NCI-H2196 treated with DMSO at 0.1 percent for 48 hours (cell line): ENCODE data around the gene TAB2.
A peak's percentile ranks its signal among the peaks of the same experiment; 100 is the strongest.
"Not testable (repeated sequence)": the region's sequence is repeated elsewhere in the genome, so short reads cannot be mapped to it uniquely, and the experiment has no call there.

Source experiments
- DNase-seq: peaks from one replicate; lab custom pipeline; 2025; ENCODE audit not compliant: unreplicated experiment; lab: John Stamatoyannopoulos, UW

Gene TAB2

GRCh38 chr6:149441740-149442139 lies 124.2 kb downstream of the TAB2 start:
- DNase-seq, result no peak

GRCh38 chr6:149443411-149444181 lies 126.1 kb downstream of the TAB2 start:
- DNase-seq, result no peak

DNA sequence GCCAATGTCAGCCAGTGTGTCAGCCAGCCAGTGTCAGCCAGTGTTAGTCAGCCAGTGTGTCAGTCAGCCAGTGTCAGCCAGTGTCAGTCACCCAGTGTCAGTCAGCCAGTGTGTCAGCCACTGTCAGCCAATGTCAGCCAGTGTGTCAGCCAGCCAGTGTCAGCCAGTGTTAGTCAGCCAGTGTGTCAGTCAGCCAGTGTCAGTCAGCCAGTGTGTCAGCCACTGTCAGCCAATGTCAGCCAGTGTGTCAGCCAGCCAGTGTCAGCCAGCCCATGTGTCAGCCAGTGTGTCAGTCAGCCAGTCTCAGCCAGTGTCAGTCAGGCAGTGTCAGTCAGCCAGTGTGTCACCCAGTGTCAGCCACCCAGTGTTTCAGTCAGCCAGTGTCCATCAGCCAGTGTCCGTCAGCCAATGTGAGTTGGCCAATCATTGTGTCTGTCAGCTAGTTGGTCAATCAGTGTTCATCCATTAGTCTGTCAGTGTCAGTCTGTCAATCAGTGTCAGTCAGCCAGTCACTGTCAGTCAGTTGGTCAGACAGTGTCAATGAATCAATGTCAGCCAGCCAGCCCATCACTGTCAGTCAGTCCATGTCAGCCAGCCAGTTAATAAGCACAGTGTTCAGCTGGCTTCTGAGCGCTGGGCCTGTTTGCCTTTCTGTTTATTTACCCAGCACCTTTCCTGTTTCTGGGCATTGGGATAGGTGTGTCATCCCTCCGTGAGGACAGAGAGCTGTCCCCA lies 127.0 kb downstream of the TAB2 start:
- not testable (repeated sequence) for DNase-seq

- no peak for DNase-seq
Measured at GRCh38 chr6:149445095-149445466, 127.6 kb downstream of the TAB2 start.

- no peak for DNase-seq
Measured at GRCh38 chr6:149445573-149445972, 128.1 kb downstream of the TAB2 start.

GRCh38 chr6:149446791-149447376 lies 129.4 kb downstream of the TAB2 start:
- no peak for DNase-seq

DNA sequence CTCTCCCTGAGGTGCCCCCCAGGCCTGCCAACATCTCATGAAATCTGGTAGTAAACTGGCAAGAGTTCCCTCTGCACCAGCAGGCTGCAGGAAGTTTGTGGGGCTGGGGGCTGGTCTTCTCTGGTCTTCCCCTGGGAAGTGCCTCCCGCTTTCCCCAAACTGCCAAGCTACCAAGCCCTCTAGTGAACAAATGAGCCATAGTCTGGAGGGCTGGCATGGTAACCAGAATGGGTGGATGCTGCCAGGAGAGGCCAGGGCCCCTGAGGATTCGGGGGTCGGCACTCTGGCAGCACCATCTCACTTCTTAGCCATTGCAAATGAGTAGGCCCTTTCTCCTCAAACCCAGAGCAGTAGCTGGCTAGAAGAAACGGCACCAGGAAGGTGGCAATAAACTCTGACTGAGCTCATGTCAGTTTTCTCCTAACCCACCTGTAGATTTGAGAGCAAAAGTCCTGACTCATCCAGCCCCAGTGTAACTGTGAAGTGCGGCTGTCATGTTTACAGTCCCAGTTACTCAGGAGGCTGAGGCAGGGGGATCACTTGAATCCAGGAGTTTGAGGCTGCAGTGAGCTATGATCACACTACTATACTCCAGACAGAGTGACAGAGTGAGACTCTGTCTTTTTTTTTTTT lies 131.4 kb downstream of the TAB2 start:
- no peak for DNase-seq

GRCh38 chr6:149449831-149450678 lies 132.5 kb downstream of the TAB2 start:
- DNase-seq, result no peak

DNA sequence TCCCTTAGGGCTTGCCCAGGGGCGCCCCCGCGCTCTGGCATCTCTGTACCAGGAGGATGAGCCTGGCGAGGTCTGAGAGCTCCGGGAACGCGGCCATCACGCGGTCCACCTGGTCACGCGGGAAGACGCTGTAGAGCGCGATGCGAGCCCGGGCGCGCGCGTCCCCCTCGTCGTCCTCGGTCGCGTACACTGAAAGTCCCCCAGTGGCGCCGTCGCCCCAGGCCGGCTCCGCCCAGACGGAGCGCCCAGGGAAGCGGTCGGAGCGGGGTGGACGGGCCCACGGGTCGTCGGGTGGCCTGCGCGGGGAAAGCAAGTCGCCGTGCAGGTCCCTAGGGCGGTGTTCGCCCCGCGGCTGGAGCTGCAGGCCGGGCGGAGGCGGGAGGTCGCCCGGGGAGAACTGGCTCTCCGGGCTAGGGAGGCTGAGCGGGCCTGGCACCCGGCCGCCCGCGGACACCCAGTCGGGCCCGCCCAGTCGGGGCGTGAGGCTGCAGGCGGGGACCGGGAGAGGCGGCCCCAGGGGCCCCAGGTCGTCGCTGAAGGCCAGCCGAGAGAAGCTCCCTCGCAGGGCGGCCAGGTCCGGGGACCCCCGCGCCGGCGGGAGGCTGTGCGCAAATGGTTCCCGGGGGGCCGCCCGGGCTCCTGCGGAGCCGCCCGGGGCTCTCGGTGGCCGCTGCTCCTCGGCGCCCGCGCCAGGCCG lies 133.3 kb downstream of the TAB2 start:
- DNase-seq, result no peak

DNA sequence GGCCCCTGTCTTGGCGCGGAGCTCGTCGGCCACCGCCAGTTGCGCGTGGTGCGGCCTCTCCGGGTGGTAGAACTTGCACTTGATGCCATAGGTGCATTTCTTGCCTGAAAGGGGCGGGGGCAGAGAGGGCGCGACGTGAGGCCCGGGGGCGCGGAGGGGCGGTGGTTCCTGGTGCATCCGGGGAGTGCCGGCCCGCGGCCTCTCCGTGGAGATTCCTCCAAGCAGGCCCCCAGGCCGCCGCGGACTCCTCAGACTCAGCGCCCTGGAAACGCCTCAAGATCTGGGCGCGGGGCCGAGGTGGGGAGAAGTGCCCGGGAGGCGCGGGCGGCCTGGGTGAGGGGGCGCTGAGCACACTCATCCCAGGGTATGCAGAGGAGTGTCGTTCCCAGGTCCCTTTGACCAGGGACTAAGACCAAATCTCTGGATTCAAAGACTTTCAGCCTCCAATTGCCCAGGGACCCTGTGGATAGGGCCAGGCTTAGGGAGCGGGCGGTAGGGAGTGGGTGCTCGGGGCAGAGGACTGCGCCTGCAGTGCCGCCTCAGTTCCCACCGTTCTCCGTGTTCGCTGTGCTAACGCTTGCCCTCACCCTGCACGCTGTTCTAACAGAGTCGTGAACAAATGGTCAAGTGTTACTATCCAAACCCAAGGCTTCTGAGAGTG lies 134.0 kb downstream of the TAB2 start:
- no peak for DNase-seq

DNA sequence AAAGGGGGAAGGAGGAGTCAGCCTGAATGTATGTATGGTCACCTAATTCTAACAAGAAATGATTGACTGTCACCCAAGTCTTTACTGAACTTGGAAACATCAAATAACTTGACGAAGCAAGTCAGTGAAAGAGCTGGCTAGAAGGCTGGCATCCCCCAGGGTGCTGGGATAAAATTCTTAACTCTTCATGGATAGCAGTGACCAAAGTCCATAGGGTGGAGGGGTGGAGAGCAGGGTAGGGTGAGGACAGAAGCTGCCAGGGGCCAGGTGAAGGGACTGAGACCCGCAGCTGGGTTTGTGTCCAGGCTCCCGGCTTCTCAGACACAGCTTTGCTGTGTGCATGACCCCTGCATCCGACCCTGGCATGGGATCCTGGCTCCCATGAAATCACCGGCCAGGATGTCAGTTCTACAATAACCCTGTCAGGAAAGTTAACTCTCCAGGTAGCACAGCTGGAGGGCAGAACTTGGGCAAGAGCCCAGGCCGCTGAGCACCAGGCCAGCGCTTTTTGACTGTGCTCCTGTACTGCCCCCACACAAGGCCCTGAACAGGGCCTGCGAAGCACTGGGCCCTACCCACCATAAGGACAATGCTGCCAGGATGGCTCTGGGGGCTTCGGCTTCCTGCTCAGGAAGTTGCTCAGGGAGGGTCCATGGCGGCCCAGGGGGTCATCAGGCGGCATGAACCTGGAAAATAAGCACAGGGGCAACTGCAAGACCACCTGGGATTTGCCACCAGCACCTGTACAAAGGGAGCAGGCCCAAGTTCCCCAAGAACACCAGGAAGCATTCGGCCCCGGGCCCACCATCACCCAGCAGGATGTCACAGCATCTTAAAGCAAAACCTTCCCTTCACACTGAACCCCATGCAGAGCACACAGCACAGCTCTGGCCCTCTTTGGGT lies 134.8 kb downstream of the TAB2 start:
- no peak for DNase-seq

- DNase-seq, result no peak
Measured at GRCh38 chr6:149453597-149454345, 136.3 kb downstream of the TAB2 start.

DNA sequence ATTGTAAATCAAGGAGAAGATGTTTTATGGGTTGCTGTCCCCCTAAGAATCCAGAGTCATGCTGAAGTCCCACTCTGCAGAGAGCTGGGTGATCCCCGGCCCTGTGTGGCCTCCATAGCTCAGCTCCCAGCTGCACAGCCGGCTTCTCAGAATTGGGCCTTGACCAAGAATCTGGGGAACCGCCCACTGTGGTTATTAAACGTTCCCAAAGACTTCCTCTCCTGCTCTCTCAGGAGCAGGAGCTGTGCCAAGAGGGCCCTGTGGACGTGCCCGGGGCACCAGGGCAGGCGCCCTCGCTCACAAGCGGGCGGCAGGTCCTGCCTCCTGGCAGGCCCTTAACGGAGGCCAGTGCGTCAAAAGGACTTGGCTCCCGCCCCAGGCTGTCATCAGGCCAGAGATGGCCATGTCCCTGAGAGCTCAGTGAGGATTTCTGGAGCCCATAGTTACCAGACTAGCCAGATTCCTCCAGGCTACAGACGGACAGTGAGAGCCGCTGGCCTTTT lies 136.9 kb downstream of the TAB2 start:
- peak; percentile 94 for DNase-seq

DNA sequence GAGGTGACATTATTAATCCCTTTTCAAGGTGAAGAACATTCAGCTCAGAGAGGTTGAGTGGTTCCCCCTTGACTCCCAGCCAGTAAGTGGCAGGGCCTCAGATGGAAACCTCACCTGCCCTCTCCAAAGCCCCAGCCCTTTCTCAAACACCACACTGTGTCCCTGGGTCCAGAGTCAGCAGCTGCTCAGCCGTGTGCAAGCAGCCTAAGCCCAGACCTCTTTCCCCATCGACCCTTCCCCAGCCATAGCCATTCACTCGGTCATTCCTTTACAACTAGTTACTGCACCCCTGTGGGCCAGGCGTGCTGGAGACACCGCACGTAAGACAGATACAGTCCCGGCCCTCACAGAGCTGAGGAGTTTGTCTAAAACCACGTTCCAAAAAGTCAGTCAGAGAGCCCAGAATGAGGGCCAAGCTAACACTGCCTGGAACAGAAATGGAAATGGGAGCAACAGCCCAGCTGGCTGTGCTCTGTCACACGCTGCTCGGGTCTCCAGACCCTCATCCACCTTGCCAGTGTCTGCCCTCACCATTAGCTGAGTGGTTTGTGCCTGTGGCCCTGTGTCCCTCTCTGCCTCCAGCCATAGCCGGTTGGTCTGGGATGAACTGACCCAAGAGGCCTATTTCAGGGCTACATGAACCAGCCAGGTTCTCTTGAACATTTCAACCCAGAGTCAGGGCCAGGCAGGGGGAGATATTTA lies 137.7 kb downstream of the TAB2 start:
- no peak for DNase-seq

DNA sequence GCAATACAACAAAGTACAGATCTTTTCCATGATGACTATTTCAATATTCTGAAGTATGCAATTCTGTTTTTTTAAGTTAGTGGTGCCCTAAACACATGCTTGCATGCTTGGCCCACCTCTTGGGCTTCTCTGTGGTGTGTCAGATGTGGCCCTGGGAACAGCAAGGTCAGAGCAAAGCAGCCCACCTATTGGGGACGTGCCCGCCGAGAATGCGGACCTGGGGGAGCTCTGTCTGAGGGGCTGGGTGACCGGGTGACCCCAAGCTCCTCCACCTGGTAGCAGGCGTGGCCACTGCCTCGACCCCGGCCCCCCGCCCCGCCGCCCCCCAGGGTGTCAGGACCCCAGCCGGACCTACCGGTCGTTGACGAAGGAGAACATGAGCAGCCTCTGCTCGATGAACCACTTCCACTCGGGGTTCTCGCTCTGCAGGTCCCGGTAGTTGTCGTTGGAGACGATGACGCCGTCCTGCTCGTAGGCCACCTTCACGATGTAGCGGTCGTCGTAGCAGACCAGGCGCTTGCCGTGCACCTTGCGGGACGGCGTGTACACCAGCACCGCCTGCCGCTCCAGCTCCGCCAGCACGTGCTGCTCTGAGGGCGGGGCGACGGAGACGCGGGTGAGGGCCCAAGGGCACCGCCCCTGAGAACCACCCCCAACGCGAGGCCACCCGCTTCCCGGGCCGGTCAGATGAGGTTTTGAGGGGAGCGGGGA lies 139.0 kb downstream of the TAB2 start:
- DNase-seq, result no peak

DNA sequence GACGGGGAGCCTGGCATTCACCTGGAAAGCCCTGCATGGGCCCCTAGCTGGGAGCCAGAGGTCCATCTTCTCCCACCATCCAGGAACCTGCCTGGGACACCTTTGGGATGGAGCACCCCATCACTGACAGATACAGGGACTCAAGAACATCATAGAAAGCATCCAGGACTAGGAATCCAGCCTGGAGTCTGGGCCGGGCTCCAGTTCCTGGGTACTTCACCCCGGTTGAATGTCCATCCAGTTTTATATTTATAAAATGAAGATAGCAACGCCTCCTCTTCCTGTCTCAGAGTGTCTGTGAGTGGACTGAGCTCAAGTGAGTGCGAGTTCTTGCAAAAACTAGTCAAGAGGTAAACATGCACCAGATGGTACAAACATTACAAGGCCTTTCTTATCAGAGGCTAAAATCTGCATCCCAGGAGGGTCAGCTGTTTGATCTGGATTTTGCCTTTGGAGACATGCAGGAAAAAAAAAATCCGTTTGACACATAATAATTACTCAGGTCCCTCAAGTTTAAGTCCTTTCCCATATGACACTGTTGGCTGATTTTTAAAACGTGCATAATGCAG lies 139.9 kb downstream of the TAB2 start:
- DNase-seq, result peak; percentile 12
